Gastroesophageal sphincter (tissue), 4 donors: Measurements from ENCODE around the gene SNRPB. TPM values are rescaled to one million over a fixed set of nuclear protein-coding genes. Genes with fewer than 3 reads are reported as not detected.

Experiments used
- ATAC-seq: fragments of 150-250 bp; one replicate; pipeline ENCODE4 v1.9.1; 2016; ENCODE audit warnings: mild to moderate bottlenecking, moderate library complexity
- H3K27ac ChIP-seq, 4 donors: fragments of 200-600 bp; sonication (generic) in 3 of 4; 1 replicate in 3 of 4; 2 replicates in 1 of 4; pipeline ENCODE4 v1.5.1; 2016 to 2019
- H3K27me3 ChIP-seq: fragments of 200-600 bp; sonication (generic); one replicate; pipeline ENCODE4 v1.5.1; 2019
- H3K36me3 ChIP-seq, 2 donors: fragments of 200-600 bp; sonication (generic); one replicate each; pipeline ENCODE4 v1.5.1; 2019; ENCODE audit warnings: control low read depth in 1 of 2
- H3K4me1 ChIP-seq, 3 donors: fragments of 200-600 bp; sonication (generic); 1 replicate in 2 of 3; 2 replicates in 1 of 3; pipeline ENCODE4 v1.5.1; 2016 to 2019; ENCODE audit warnings: control low read depth in 2 of 3
- H3K4me3 ChIP-seq, 2 donors: fragments of 200-600 bp; sonication (generic); one replicate each; pipeline ENCODE4 v1.5.1; 2019; ENCODE audit warnings: mild to moderate bottlenecking in 1 of 2, moderate library complexity in 1 of 2
- H3K9me3 ChIP-seq, 3 donors: fragments of 200-600 bp; sonication (generic); one replicate each; pipeline ENCODE4 v1.5.1; 2017 to 2019; ENCODE audit warnings: control low read depth in 2 of 3
- CTCF ChIP-seq, 4 experiments: fragments of 200-600 bp in 2 of 4; fragments of 450-650 bp in 2 of 4; sonication (generic) in 1 of 4; IDR thresholded peaks; one replicate each; pipeline ENCODE4 v1.5.1; 2017 to 2019; ENCODE audit warnings: antibody characterized with exemption in 4 of 4, mild to moderate bottlenecking in 2 of 4, moderate library complexity in 2 of 4
- EP300 ChIP-seq: sonication (generic); formaldehyde crosslinking; IDR thresholded peaks from one replicate; pipeline ENCODE4 v1.6.1; 2017; ENCODE audit warnings: antibody characterized with exemption, mild to moderate bottlenecking
- POLR2A ChIP-seq, 2 donors: fragments of 450-650 bp; IDR thresholded peaks; one replicate each; pipeline ENCODE4 v1.6.1; 2017; ENCODE audit warnings: antibody characterized with exemption in 2 of 2, mild to moderate bottlenecking in 2 of 2, moderate library complexity in 1 of 2
- POLR2AphosphoS5 ChIP-seq: sonication (generic); formaldehyde crosslinking; IDR thresholded peaks from one replicate; pipeline ENCODE4 v1.6.1; 2017; ENCODE audit warnings: antibody characterized with exemption
- WGBS, 2 donors: methylation state at CpG; one replicate each; pipeline ENCODE4 v1.1.5; 2018; ENCODE audit warnings: low coverage in 1 of 2; 5-methylcytosine and 5-hydroxymethylcytosine counted together
- total RNA-seq, 4 donors: library from RNA; depleted of rRNA; stranded (reverse); fragments of >200 nt; gene quantifications; one replicate each; pipeline ENCODE4 v1.1.0, GENCODE V29; 2016

The SNRPB gene
- total RNA-seq: 100 to 1,000 TPM; 154 to 212 (median 204) TPM

GRCh38 chr20:2470423-2471193 lies at the start of gene SNRPB:
Gene SNRPB (minus strand): TSS chr20:2470789. CDS start chr20:2470690, 99 bp downstream.
- Histone ChIP-seq H3K4me1 (peaks cover 0 to 39% (median 14%) of the 10 kb centered on the region in 3 donors), H3K4me3 (peak within 1 kb of the TSS; percentile 75 to 79), H3K27ac (peak within 1 kb of the TSS; percentile 84 to 96 (median 90)), H3K9me3 (no peaks in the 10 kb centered on the region), H3K27me3 (no peaks in the 10 kb centered on the region), H3K36me3 (peaks cover 0 to 24% of the 10 kb centered on the region in 2 donors)
- WGBS, 2 donors: 0 to 1% methylated on average over 25 to 31 of the region's 53 CpGs
- TF ChIP-seq POLR2A (IDR thresholded peaks at IDR 0.05): peak; percentile 55 to 72
- peak; percentile 85 for TF ChIP-seq POLR2AphosphoS5
- no peak for TF ChIP-seq CTCF (IDR thresholded peaks at IDR 0.05)
- TF ChIP-seq EP300: no peak
- ATAC-seq: peak; percentile 99

- ATAC-seq: no peak
- TF ChIP-seq POLR2AphosphoS5: no peak
- TF ChIP-seq POLR2A (IDR thresholded peaks at IDR 0.05): no peak
- TF ChIP-seq EP300: no peak
- TF ChIP-seq CTCF (IDR thresholded peaks at IDR 0.05): no peak
Measured at GRCh38 chr20:2519115-2519809, 48.7 kb upstream of the SNRPB start.

GRCh38 chr20:2518558-2518957 lies 48.0 kb upstream of the SNRPB start:
- no peak for TF ChIP-seq EP300
- no peak for TF ChIP-seq CTCF (IDR thresholded peaks at IDR 0.05)
- TF ChIP-seq POLR2AphosphoS5: no peak
- TF ChIP-seq POLR2A (IDR thresholded peaks at IDR 0.05): no peak
- no peak for ATAC-seq
- H3K4me1 ChIP-seq: peaks cover 0 to 6% (median 0%) of the 10 kb centered on the region in 3 donors
- no peak overlapping the region for H3K4me3 ChIP-seq
- WGBS, 2 donors: 70 to 81% methylated on average over 3 to 4 of the region's 4 CpGs
- no peaks in the 10 kb centered on the region for H3K27me3 ChIP-seq
- no peak overlapping the region for H3K27ac ChIP-seq
- no peaks in the 10 kb centered on the region for H3K36me3 ChIP-seq
- H3K9me3 ChIP-seq: no peaks in the 10 kb centered on the region

More at GRCh38 chr20:2519115-2519809, 48.7 kb upstream of the SNRPB start:
- Histone ChIP-seq H3K4me1 (peaks cover 0 to 13% (median 0%) of the 10 kb centered on the region in 3 donors), H3K4me3 (no peak overlapping the region), H3K36me3 (no peaks in the 10 kb centered on the region), H3K9me3 (no peaks in the 10 kb centered on the region), H3K27ac (no peak overlapping the region), H3K27me3 (no peaks in the 10 kb centered on the region)
- 78 to 95% methylated on average over 1 to 4 of the region's 4 CpGs for WGBS, 2 donors

- no peaks in the 10 kb centered on the region for H3K36me3 ChIP-seq
- no peak overlapping the region for H3K4me3 ChIP-seq
- no peaks in the 10 kb centered on the region for H3K9me3 ChIP-seq
- no peaks in the 10 kb centered on the region for H3K27me3 ChIP-seq
- H3K27ac ChIP-seq: no peak overlapping the region
- TF ChIP-seq POLR2AphosphoS5 (no peak), EP300 (no peak), POLR2A (IDR thresholded peaks at IDR 0.05) (no peak), CTCF (IDR thresholded peaks at IDR 0.05) (no peak)
- no peak for ATAC-seq
- WGBS, 2 donors: 83 to 92% methylated on average over 4 to 6 of the region's 10 CpGs
- peaks cover 0 to 2% (median 0%) of the 10 kb centered on the region in 3 donors for H3K4me1 ChIP-seq
Measured at GRCh38 chr20:2518096-2518495, 47.5 kb upstream of the SNRPB start.
